Measurements from ENCODE around the gene LSAMP. TPM values are rescaled to one million over a fixed set of nuclear protein-coding genes. Genes with fewer than 3 reads are reported as not detected.

The LSAMP gene
- polyA plus RNA-seq, 1 of the 3 experiments (the other 2 are of a cell fraction): 6.6 TPM

DNA sequence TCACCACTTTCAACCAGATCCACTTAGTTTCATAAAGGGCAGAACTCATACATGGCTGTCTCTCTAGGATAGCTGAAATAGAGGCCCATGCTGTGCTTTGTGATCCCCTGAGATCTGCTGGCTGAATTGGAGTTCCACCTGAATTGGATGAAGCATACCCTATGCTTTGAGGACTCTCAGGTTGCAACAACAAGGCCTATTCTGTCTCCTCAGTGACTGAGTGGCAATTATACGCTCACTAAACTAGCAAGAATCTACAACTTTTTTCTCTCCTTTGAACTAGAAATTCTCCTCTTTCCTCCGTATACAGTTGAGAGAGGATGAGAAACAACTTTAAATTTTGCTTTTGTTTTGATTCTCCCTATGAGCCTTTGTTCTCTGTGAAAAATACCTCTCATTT lies 348.7 kb downstream of the LSAMP start:
- H3K4me1 ChIP-seq (ENCODE audit: control insufficient read depth in 1 of 2, insufficient read depth in 2 of 2, low read depth in 1 of 2, low read length in 1 of 2): no peaks in the 10 kb centered on the region
- no peak overlapping the region for H3K9ac ChIP-seq
- H3K27me3 ChIP-seq (ENCODE audit: insufficient read depth): no peaks in the 10 kb centered on the region
- ChIA-PET CTCF (no interaction called here), POLR2A (no interaction called here)
- no peaks in the 10 kb centered on the region for H3K9me3 ChIP-seq
- H3F3A ChIP-seq (replicated peaks; ENCODE audit: insufficient read depth): no peaks in the 10 kb centered on the region
- 84% methylated on average over 2 of the region's 2 CpGs for WGBS (ENCODE audit: low lambda C conversion rate)
- H3K36me3 ChIP-seq (replicated peaks in 1 of 2; ENCODE audit: control insufficient read depth in 1 of 2, insufficient read depth in 2 of 2, low read length in 1 of 2): no peaks in the 10 kb centered on the region
- no peak overlapping the region for H3K4me2 ChIP-seq
- no peaks in the 10 kb centered on the region for H3K79me2 ChIP-seq (ENCODE audit: insufficient read depth)
- DNase-seq: no peak
- no peak overlapping the region; the same call in 1 of the 2 replicates for H2AFZ ChIP-seq (ENCODE audit: low read depth)
- H3K27ac ChIP-seq (ENCODE audit: low read depth in 2 of 2, low read length in 1 of 2): no peak overlapping the region
- TF ChIP-seq, protein P1, sequence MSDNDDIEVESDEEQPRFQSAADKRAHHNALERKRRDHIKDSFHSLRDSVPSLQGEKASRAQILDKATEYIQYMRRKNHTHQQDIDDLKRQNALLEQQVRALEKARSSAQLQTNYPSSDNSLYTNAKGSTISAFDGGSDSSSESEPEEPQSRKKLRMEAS (IDR thresholded peaks at IDR 0.05; ENCODE audit: low read depth): no peak
- TF ChIP-seq EP300 (IDR thresholded peaks at IDR 0.05; ENCODE audit: borderline replicate concordance in 1 of 2, low read depth in 1 of 2, low read length in 1 of 2) (no peak), FOSL2 (IDR thresholded peaks at IDR 0.05; ENCODE audit: borderline replicate concordance, low read depth) (no peak), USF1 (IDR thresholded peaks at IDR 0.05; ENCODE audit: borderline replicate concordance, low read depth) (no peak), RXRA (IDR thresholded peaks at IDR 0.05; ENCODE audit: borderline replicate concordance, low read depth) (no peak)
- H3K4me3 ChIP-seq (ENCODE audit: low read depth in 2 of 2, low read length in 1 of 2): no peak overlapping the region
- H3K9me2 ChIP-seq: no peaks in the 10 kb centered on the region
- no peaks in the 10 kb centered on the region for H4K20me1 ChIP-seq (ENCODE audit: insufficient read depth)

DNA sequence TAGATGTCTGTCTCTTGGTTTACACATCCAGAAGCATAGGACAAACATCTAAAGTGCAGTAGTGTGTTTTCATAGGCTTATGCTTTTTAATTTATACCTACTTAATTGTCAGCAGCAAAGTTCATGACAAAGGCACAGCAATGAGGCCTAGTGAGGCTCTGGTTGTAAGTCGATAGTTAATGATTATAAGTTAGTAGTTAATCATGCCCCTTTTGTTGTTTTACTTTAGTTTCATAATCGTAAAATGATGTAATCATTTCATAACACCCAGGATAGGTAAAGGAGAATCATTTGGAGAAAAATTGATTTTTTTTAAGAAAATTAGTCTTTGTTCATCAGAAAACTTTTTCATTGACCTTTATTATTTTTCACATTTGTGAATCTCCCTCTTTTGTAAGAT lies 351.9 kb downstream of the LSAMP start:
- WGBS (ENCODE audit: low lambda C conversion rate): 79% methylated on average over 2 of the region's 2 CpGs
- no peak overlapping the region for H3K4me2 ChIP-seq
- POLR2A ChIA-PET: no interaction called here
- H3K27me3 ChIP-seq (ENCODE audit: insufficient read depth): no peaks in the 10 kb centered on the region
- H3K79me2 ChIP-seq (ENCODE audit: insufficient read depth): no peaks in the 10 kb centered on the region
- H2AFZ ChIP-seq (ENCODE audit: low read depth): no peak overlapping the region
- no peaks in the 10 kb centered on the region for H3K9me2 ChIP-seq
- H3K4me1 ChIP-seq (ENCODE audit: control insufficient read depth in 1 of 2, insufficient read depth in 2 of 2, low read depth in 1 of 2, low read length in 1 of 2): no peaks in the 10 kb centered on the region
- TF ChIP-seq PBX3 (IDR thresholded peaks at IDR 0.05) (no peak), FOSL2 (IDR thresholded peaks at IDR 0.05; ENCODE audit: borderline replicate concordance, low read depth) (no peak), TAF1 (IDR thresholded peaks at IDR 0.05; ENCODE audit: borderline replicate concordance, low read depth, low read length) (no peak), EZH2phosphoT487 (IDR thresholded peaks at IDR 0.05; ENCODE audit: borderline replicate concordance, low read depth) (no peak), MEF2A (IDR thresholded peaks at IDR 0.05; ENCODE audit: borderline replicate concordance, low read depth) (no peak), ELF1 (IDR thresholded peaks at IDR 0.05) (no peak), RXRA (IDR thresholded peaks at IDR 0.05; ENCODE audit: borderline replicate concordance, low read depth) (no peak), RAD21 (IDR thresholded peaks at IDR 0.05; ENCODE audit: low read length) (no peak), FOXM1 (IDR thresholded peaks at IDR 0.05; ENCODE audit: low read depth) (no peak), NRF1 (IDR thresholded peaks at IDR 0.05; ENCODE audit: low read depth, low read length) (no peak), GATA2 (CRISPR knock-in tag; IDR thresholded peaks at IDR 0.05) (no peak), REST (IDR thresholded peaks at IDR 0.05; ENCODE audit: low read depth, low read length) (no peak)
- TF ChIP-seq, protein P2, sequence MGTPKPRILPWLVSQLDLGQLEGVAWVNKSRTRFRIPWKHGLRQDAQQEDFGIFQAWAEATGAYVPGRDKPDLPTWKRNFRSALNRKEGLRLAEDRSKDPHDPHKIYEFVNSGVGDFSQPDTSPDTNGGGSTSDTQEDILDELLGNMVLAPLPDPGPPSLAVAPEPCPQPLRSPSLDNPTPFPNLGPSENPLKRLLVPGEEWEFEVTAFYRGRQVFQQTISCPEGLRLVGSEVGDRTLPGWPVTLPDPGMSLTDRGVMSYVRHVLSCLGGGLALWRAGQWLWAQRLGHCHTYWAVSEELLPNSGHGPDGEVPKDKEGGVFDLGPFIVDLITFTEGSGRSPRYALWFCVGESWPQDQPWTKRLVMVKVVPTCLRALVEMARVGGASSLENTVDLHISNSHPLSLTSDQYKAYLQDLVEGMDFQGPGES (IDR thresholded peaks at IDR 0.05; ENCODE audit: low read depth, low read length): no peak
- TF ChIP-seq, protein P1 (IDR thresholded peaks at IDR 0.05; ENCODE audit: low read depth): no peak
- CTCF ChIA-PET: no interaction called here
- no peaks in the 10 kb centered on the region for H3K9me3 ChIP-seq
- no peaks in the 10 kb centered on the region for H4K20me1 ChIP-seq (ENCODE audit: insufficient read depth)
- no peak overlapping the region for H3K4me3 ChIP-seq (ENCODE audit: low read depth in 2 of 2, low read length in 1 of 2)
- no peak overlapping the region for H3K9ac ChIP-seq
- no peaks in the 10 kb centered on the region for H3F3A ChIP-seq (replicated peaks; ENCODE audit: insufficient read depth)
- no peak for DNase-seq
- no peaks in the 10 kb centered on the region for H3K36me3 ChIP-seq (replicated peaks in 1 of 2; ENCODE audit: control insufficient read depth in 1 of 2, insufficient read depth in 2 of 2, low read length in 1 of 2)
- H3K27ac ChIP-seq (ENCODE audit: low read depth in 2 of 2, low read length in 1 of 2): no peak overlapping the region

All from SK-N-SH (cell line).